HEK293 (cell line): Measurements from ENCODE around the gene RAVER2.

ENCODE experiments used
- CTCF ChIP-seq: fragments of 450-650 bp; formaldehyde crosslinking; IDR thresholded peaks from 2 replicates; pipeline ENCODE4 v1.5.1; 2016; ENCODE audit warnings: missing biosample characterization, missing genetic modification characterization
- KLF1 ChIP-seq: fragments of 450-650 bp; formaldehyde crosslinking; IDR thresholded peaks from 2 replicates; pipeline ENCODE4 v1.5.1; 2016; ENCODE audit warnings: missing biosample characterization, missing genetic modification characterization
- PRDM6 ChIP-seq: fragments of 450-650 bp; formaldehyde crosslinking; IDR thresholded peaks from 2 replicates; pipeline ENCODE4 v1.5.1; 2017; ENCODE audit warnings: missing biosample characterization, missing genetic modification characterization
- REST ChIP-seq: fragments of 450-650 bp; formaldehyde crosslinking; IDR thresholded peaks from 2 replicates; pipeline ENCODE4 v1.5.1; 2016; ENCODE audit warnings: missing biosample characterization, missing genetic modification characterization
- ZIC2 ChIP-seq: fragments of 450-650 bp; formaldehyde crosslinking; IDR thresholded peaks from 2 replicates; pipeline ENCODE4 v1.5.1; 2016; ENCODE audit warnings: missing biosample characterization, missing genetic modification characterization
- ZNF112 ChIP-seq: fragments of 450-650 bp; formaldehyde crosslinking; IDR thresholded peaks from 2 replicates; pipeline ENCODE4 v1.5.0; 2017; ENCODE audit warnings: missing biosample characterization, missing genetic modification characterization
- ZNF214 ChIP-seq: fragments of 450-650 bp; formaldehyde crosslinking; IDR thresholded peaks from 2 replicates; pipeline ENCODE4 v1.5.1; 2017; ENCODE audit warnings: missing biosample characterization, mild to moderate bottlenecking, missing genetic modification characterization, borderline replicate concordance
- ZNF426 ChIP-seq: fragments of 450-650 bp; formaldehyde crosslinking; IDR thresholded peaks from 2 replicates; pipeline ENCODE4 v1.5.1; 2017; ENCODE audit warnings: missing biosample characterization, missing genetic modification characterization, mild to moderate bottlenecking, inconsistent platforms, moderate library complexity
- ZNF544 ChIP-seq: fragments of 450-650 bp; formaldehyde crosslinking; IDR thresholded peaks from 2 replicates; pipeline ENCODE4 v1.5.0; 2017; ENCODE audit warnings: missing biosample characterization, missing genetic modification characterization
- ZNF747 ChIP-seq: fragments of 450-650 bp; formaldehyde crosslinking; IDR thresholded peaks from 2 replicates; pipeline ENCODE4 v1.5.1; 2016; ENCODE audit warnings: missing biosample characterization, missing genetic modification characterization
- ZNF776 ChIP-seq: fragments of 450-650 bp; formaldehyde crosslinking; IDR thresholded peaks from 2 replicates; pipeline ENCODE4 v1.5.0; 2017; ENCODE audit warnings: missing biosample characterization, missing genetic modification characterization, borderline replicate concordance
- TF ChIP-seq, protein P1 (sequence below): fragments of 450-650 bp; formaldehyde crosslinking; IDR thresholded peaks from 2 replicates; pipeline ENCODE4 v1.5.1; 2016; ENCODE audit warnings: missing biosample characterization, missing genetic modification characterization
- TF ChIP-seq, protein P2 (sequence below): fragments of 450-650 bp; formaldehyde crosslinking; IDR thresholded peaks from 2 replicates; pipeline ENCODE4 v1.5.1; 2016; ENCODE audit warnings: missing biosample characterization, missing genetic modification characterization, borderline replicate concordance

- TF ChIP-seq, protein P1, sequence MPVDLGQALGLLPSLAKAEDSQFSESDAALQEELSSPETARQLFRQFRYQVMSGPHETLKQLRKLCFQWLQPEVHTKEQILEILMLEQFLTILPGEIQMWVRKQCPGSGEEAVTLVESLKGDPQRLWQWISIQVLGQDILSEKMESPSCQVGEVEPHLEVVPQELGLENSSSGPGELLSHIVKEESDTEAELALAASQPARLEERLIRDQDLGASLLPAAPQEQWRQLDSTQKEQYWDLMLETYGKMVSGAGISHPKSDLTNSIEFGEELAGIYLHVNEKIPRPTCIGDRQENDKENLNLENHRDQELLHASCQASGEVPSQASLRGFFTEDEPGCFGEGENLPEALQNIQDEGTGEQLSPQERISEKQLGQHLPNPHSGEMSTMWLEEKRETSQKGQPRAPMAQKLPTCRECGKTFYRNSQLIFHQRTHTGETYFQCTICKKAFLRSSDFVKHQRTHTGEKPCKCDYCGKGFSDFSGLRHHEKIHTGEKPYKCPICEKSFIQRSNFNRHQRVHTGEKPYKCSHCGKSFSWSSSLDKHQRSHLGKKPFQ (tag by site-specific recombination), result no peak
- TF ChIP-seq ZIC2 (tag by site-specific recombination) (no peak), ZNF112 (tag by site-specific recombination) (no peak), PRDM6 (tag by site-specific recombination) (peak; percentile 33; the same call in 1 of the 2 replicates), KLF1 (tag by site-specific recombination) (no peak), ZNF214 (tag by site-specific recombination) (no peak), ZNF776 (tag by site-specific recombination) (no peak), ZNF544 (tag by site-specific recombination) (no peak), ZNF426 (tag by site-specific recombination) (no peak), CTCF (tag by site-specific recombination) (no peak), ZNF747 (tag by site-specific recombination) (no peak), REST (no peak)
- TF ChIP-seq, protein P2, sequence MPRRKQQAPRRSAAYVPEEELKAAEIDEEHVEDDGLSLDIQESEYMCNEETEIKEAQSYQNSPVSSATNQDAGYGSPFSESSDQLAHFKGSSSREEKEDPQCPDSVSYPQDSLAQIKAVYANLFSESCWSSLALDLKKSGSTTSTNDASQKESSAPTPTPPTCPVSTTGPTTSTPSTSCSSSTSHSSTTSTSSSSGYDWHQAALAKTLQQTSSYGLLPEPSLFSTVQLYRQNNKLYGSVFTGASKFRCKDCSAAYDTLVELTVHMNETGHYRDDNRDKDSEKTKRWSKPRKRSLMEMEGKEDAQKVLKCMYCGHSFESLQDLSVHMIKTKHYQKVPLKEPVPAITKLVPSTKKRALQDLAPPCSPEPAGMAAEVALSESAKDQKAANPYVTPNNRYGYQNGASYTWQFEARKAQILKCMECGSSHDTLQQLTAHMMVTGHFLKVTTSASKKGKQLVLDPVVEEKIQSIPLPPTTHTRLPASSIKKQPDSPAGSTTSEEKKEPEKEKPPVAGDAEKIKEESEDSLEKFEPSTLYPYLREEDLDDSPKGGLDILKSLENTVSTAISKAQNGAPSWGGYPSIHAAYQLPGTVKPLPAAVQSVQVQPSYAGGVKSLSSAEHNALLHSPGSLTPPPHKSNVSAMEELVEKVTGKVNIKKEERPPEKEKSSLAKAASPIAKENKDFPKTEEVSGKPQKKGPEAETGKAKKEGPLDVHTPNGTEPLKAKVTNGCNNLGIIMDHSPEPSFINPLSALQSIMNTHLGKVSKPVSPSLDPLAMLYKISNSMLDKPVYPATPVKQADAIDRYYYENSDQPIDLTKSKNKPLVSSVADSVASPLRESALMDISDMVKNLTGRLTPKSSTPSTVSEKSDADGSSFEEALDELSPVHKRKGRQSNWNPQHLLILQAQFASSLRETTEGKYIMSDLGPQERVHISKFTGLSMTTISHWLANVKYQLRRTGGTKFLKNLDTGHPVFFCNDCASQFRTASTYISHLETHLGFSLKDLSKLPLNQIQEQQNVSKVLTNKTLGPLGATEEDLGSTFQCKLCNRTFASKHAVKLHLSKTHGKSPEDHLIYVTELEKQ (tag by site-specific recombination), result no peak
Measured at GRCh38 chr1:64721135-64721534, 23.7 kb upstream of the RAVER2 start.
